ENCODE data around the gene ZNF441.

- TF ChIP-seq CTCF (IDR thresholded peaks at IDR 0.05) (no peak), POLR2A (IDR thresholded peaks at IDR 0.05) (no peak)
Measured at GRCh38 chr19:11780431-11781020, 13.7 kb downstream of the ZNF441 start.

Measured in stomach (tissue), 4 donors.